OCI-LY3 (cell line): ENCODE results near the gene FNBP1.

Experiments
- EZH2phosphoT487 ChIP-seq: fragments of 200-600 bp; shearing (Covaris generic); IDR thresholded peaks from 2 replicates; pipeline ENCODE4 v1.6.1; 2018; ENCODE audit warnings: antibody characterized with exemption, mixed run types, low read depth
- TF ChIP-seq, protein P1 (sequence below): fragments of 200-600, 300-600 bp; sonication (generic); IDR thresholded peaks from 2 replicates; pipeline ENCODE4 v1.5.1; 2014; ENCODE audit warnings: antibody characterized with exemption, low read length, low read depth

DNA sequence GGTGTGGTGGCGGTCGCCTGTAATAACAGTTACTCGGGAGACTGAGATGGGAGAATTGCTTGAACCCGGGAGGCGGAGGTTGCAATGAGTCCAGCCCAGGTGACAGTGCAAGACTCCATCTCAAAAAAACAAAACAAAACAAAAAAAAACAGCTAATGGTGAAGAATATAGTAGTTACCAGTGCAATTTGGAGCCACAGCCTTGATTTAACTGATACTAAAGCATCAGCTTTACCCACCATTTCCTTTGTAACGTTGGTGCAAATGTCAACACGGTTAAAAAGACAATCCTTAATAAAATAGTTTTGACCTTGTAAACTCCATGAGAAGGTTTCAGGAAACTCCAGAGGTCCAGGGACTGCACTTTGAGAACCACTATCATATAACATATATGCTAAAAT, 41.8 kb downstream of the FNBP1 start:
- TF ChIP-seq EZH2phosphoT487: no peak
- TF ChIP-seq, protein P1, sequence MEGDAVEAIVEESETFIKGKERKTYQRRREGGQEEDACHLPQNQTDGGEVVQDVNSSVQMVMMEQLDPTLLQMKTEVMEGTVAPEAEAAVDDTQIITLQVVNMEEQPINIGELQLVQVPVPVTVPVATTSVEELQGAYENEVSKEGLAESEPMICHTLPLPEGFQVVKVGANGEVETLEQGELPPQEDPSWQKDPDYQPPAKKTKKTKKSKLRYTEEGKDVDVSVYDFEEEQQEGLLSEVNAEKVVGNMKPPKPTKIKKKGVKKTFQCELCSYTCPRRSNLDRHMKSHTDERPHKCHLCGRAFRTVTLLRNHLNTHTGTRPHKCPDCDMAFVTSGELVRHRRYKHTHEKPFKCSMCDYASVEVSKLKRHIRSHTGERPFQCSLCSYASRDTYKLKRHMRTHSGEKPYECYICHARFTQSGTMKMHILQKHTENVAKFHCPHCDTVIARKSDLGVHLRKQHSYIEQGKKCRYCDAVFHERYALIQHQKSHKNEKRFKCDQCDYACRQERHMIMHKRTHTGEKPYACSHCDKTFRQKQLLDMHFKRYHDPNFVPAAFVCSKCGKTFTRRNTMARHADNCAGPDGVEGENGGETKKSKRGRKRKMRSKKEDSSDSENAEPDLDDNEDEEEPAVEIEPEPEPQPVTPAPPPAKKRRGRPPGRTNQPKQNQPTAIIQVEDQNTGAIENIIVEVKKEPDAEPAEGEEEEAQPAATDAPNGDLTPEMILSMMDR: no peak
